GM20431 (cell line): ENCODE data around the gene FBXO4.

Experiments
- in situ Hi-C: fragments of 300-500 bp; cut with MseI, MboI; formaldehyde crosslinking; loops from one replicate; pipeline ENCODE4 v1.15.0; 2020; ENCODE audit warnings: low sequenced_read_pairs; ENCODE audit not compliant: unreplicated experiment

Gene FBXO4

DNA sequence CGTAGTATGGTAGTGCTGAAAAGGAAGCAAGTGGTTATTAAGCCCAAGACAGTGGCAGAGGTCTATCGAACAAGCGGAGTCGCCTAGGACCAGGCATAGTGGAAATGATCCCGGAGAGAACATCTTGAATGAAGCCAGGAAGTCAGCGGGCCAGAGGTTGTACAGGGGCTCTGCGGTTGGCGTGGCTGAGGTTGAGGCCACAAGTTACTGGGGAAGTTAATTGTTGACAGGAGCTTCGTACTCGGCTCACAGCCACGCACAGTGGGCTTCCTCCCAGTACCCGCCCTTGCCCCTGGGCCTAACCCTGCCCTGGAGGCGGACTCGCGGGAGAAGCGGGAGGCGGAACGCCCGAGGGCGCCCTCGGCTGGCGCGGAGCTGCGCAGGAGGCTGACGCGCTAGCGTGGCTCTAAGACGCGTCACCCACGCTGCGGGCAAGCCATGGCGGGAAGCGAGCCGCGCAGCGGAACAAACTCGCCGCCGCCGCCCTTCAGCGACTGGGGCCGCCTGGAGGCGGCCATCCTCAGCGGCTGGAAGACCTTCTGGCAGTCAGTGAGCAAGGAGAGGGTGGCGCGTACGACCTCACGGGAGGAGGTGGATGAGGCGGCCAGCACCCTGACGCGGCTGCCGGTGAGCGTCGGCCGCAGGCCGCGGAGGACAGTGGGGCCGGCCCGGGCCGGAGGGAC, at the start of gene FBXO4:
Gene FBXO4 (plus strand): TSS at position 410 of the 683 bp plus-strand sequence. CDS start 29 bp downstream, at position 439.
- in situ Hi-C loops, result no loop called here

GRCh38 chr5:41876678-41877077, 48.4 kb upstream of the FBXO4 start:
- in situ Hi-C loops, result no loop called here

GRCh38 chr5:41877408-41877807, 47.7 kb upstream of the FBXO4 start:
- in situ Hi-C loops, result no loop called here

DNA sequence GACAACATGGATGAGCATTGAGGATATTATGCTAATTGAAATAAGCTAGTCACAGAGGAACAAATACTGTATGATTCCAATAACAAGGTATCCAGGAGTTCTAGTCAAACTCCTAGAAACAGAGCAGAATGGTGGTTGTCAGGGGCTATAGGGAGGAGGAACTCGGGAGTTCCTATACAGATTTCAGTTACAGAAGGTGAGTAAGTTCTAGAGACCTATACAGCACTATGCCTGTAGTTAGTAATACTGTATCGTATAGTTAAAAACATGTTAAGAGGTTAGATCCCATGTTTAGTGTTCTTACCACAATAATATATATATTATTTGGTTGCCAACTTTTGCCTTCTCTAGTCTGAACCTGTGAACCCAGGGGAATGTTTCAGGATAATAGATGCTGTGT, 46.9 kb upstream of the FBXO4 start:
- in situ Hi-C loops, result no loop called here

GRCh38 chr5:41878643-41879478, 46.2 kb upstream of the FBXO4 start:
- in situ Hi-C loops, result no loop called here

- in situ Hi-C loops, result no loop called here
Observed at GRCh38 chr5:41882765-41883164, 42.3 kb upstream of the FBXO4 start.

GRCh38 chr5:41883243-41883642, 41.8 kb upstream of the FBXO4 start:
- in situ Hi-C loops, result no loop called here

- in situ Hi-C loops, result no loop called here
Observed at GRCh38 chr5:41883936-41884335, 41.1 kb upstream of the FBXO4 start.

- in situ Hi-C loops, result no loop called here
Observed at GRCh38 chr5:41885286-41885685, 39.8 kb upstream of the FBXO4 start.

DNA sequence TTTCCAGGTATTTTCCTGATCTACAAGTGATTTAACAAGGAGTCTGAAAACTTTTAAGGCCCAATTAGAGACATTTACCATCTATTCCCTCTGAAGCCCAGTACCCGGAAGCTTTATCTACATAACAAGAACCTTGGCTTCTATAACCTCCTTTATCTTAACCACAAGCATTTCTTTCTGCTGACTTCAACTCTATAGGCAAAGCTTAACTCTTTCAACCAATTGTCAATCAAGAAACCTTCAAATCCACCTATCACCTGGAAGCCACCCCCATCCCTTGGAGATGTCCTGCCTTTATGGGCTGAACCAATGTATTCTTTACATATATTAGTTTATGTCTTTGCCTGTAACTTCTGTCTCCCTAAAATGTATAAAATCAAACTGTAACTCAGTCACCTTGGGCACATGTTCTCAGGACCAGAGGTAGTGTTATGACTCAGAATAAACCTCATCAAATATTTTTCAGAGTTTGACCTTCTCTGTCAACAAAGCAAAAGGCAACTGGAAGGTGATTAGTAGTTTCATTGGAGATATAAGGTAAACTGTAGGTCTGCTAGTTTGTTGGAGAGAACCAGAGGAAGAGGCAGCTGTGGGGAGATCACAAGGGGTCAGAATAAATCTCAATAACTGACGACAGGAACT, 33.9 kb upstream of the FBXO4 start:
- in situ Hi-C loops, result no loop called here

- in situ Hi-C loops, result no loop called here
Observed at GRCh38 chr5:41892031-41892430, 33.0 kb upstream of the FBXO4 start.

GRCh38 chr5:41893074-41893851, 31.8 kb upstream of the FBXO4 start:
- in situ Hi-C loops, result no loop called here

DNA sequence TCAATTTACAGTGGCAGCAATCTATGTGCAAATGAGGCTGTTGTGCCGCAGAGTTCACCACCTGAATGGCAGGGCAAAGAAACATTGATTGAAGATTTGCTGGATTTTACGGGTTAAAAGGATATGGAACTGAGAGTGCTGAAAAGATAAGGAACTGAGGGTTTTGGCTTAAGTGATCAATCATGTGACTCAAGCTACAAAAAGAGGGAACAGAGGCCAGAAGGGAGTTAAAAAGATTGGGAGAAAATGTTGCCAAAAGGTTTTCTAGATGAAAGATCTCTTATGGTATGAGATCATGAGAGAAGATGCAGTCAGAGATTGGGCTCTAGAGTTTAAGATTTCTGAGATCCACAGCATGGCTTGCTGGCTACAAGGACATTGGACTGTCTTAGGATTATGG, 28.9 kb upstream of the FBXO4 start:
- in situ Hi-C loops, result no loop called here

DNA sequence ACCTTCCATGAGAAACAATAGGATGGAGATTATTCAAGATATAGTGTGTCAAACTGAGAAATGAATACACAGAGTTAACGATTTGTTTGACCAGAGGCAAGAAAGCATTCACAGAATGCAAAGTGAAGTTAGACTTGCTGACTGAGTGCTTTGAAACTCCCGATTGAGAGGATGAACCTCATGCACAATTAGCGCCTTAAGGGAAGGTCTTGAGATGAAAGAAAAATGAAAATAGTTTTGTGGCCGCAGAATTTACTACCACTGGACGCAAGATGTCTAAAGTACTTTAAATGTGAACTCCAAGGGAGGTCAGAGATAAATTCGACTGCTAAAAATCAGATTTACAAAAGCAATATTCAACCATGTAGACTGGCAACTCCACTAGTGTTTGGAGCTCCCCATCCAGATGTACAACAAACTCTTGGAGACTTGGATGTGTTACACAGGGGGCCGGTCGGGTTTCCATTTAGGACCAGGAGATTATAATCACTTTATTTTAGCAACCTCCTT, 21.6 kb upstream of the FBXO4 start:
- in situ Hi-C loops, result no loop called here

DNA sequence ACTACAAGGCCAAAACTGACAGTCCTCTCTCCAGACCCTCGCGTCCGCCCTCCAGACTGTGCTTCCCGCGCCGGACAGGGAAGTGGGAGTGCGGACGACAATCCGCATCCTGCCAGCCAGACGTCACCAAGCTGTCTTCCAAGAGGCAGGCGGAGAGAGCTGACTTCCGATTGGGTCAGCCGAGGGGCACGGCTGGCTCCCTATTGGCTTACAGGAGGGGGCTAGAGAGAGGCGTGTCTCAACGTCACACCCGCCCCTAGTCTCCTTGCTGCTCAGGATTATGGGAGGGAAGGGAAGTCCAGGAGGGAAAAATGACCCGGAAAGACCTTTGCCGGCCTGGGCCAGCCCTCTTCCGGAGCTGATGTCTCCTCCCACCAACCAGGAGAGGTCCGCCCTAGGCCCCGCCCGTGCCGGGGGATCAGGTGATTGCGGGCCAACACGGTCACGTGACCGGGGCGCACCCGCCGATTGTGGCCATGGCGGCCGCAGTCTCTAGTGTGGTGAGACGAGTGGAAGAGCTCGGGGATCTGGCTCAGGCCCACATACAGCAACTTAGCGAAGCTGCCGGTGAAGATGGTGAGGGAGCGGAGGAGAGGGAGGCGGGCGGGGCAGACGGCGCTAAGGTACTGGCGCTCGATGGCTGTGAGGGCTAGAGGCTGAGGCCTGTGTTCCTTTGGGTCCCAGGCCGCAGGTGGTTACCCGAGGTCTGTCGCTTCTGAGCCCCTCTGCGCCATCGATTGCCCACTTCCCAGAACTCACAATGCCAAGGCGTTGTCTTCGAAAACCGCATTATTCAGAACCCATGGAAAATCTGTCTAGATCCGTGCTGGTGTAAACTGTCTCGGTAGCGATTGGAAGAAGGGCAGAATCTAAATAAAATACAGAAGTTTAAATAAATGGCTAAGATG, 20.9 kb upstream of the FBXO4 start, which contains the start of gene RIMOC1:
Gene RIMOC1 (plus strand): TSS at position 453 of the 908 bp plus-strand sequence. CDS start 24 bp downstream, at position 477.
- in situ Hi-C loops, result no loop called here

DNA sequence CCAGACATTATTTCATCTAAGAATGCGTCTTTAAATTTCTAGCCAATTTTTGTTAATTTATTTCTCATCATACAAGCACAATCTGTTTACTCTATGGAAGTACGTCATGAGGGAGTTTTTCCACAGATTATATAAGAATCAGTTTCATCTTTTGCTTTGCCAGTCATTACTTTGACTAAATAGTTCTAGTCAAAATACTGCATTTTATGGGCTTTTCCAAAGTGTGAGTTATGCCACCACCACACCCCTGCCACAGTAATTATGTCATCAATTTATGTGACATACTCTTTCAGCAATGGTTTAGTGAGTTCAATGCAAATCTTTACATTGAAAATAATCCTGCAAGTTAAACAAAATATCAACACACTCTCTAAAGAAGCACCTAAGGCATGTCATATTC, 18.9 kb upstream of the FBXO4 start:
- in situ Hi-C loops, result no loop called here

DNA sequence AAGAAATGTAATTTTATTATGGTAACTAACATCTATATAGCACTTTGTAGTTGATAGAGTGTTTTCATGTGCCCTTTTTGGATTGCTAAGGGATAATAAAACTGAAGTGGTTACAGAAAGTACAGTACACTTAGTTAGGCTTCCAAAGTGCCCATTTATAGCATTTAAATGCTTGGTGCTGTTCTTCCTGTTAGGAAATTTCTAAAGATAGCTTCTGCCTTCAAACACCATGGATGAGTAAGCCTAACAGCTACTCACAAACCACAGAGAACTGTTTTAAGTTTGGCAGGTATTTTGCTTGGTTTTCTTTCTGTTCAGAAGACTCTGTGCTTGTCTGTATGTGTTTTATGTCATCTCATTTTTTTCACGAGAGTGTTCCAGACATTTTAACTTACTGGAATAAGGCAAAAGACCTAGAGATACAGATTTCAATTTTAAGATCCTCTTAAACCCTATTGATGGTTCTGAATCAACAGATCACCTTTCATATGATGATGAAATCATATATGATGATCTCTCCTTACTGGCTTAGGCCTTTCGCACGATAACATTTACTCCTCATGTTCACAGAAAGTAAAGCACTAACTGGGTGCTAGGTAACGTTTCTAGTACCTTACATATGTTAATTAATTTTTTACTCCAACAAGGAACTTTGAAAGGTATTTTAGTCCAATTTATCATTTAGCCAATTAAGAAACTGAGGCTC, 16.6 kb upstream of the FBXO4 start:
- in situ Hi-C loops, result no loop called here

DNA sequence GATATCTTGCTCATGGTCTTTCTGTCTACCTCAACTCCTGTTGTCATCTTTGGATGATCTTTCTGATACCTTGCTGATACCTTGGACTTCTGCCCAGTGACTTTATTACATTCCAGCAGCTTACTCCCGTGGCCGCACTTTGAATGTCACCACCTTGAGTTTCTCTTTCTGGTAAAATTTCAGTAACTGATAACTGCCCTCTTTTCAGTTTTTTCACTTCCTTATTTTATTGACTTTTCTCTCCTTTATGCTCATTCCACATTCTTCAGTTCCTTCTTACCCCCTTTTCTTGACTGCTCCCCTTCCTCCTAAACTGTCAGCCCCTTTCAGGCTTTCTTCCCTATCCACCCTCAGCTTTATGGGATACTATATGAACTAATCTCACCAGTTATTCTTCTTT, 7.0 kb upstream of the FBXO4 start:
- in situ Hi-C loops, result no loop called here
